Peyer's patch (tissue), 4 donors: Measurements from ENCODE around the gene UBR2.

ENCODE experiments used
- CTCF ChIP-seq, 6 experiments: fragments of 450-650 bp in 4 of 6; fragments of 200-600 bp in 2 of 6; sonication (generic) in 1 of 6; IDR thresholded peaks; one replicate each; pipeline ENCODE4 v1.5.1; 2017 to 2019; ENCODE audit warnings: antibody characterized with exemption in 6 of 6, mild to moderate bottlenecking in 3 of 6, moderate library complexity in 1 of 6
- POLR2A ChIP-seq, 2 donors: fragments of 450-650 bp; IDR thresholded peaks; one replicate each; pipeline ENCODE4 v1.5.1; 2017; ENCODE audit warnings: antibody characterized with exemption in 2 of 2, mild to moderate bottlenecking in 2 of 2, moderate library complexity in 2 of 2

GRCh38 chr6:42726026-42726425 is 162.2 kb downstream of the UBR2 start:
- TF ChIP-seq CTCF (IDR thresholded peaks at IDR 0.05) (no peak), POLR2A (IDR thresholded peaks at IDR 0.05) (no peak)
